OCI-LY1 (cell line): Measurements from ENCODE around the gene EFNA2.

ENCODE experiments used
- H2AFZ ChIP-seq: fragments of 200-600 bp; sonication (generic), shearing (Covaris generic); 2 replicates; pipeline ENCODE4 v1.6.0; 2014; ENCODE audit warnings: antibody characterized with exemption, mild to moderate bottlenecking, low read length
- H3F3A ChIP-seq: fragments of 200-600 bp; sonication (generic), shearing (Covaris generic); 2 replicates; pipeline ENCODE4 v1.6.0; 2014; ENCODE audit warnings: mild to moderate bottlenecking, antibody characterized with exemption, low read length, moderate library complexity; ENCODE audit not compliant: insufficient read depth
- H3K27ac ChIP-seq: fragments of 200-600 bp; sonication (generic); 2 replicates; pipeline ENCODE4 v1.5.1; 2014; ENCODE audit warnings: low read length, mixed run types, mild to moderate bottlenecking, low read depth; ENCODE audit not compliant: poor library complexity, severe bottlenecking
- H3K27me3 ChIP-seq: fragments of 200-600 bp; sonication (generic); 2 replicates; pipeline ENCODE4 v1.6.0; 2014; ENCODE audit warnings: antibody characterized with exemption, mild to moderate bottlenecking, low read length, moderate library complexity; ENCODE audit not compliant: insufficient read depth
- H3K36me3 ChIP-seq: fragments of 200-600 bp; sonication (generic); 2 replicates; pipeline ENCODE4 v1.6.1; 2014; ENCODE audit warnings: mild to moderate bottlenecking, antibody characterized with exemption, low read length, moderate library complexity, mixed read lengths; ENCODE audit not compliant: insufficient read depth
- H3K4me1 ChIP-seq: fragments of 200-600 bp; sonication (generic); 2 replicates; pipeline ENCODE4 v1.5.1; 2014; ENCODE audit warnings: mild to moderate bottlenecking, low read length, moderate library complexity; ENCODE audit not compliant: insufficient read depth, severe bottlenecking
- H3K4me2 ChIP-seq: fragments of 200-600 bp; sonication (generic), shearing (Covaris generic); 2 replicates; pipeline ENCODE4 v1.6.1; 2014; ENCODE audit warnings: low read length
- H3K4me3 ChIP-seq: fragments of 200-600 bp; sonication (generic); 2 replicates; pipeline ENCODE4 v1.5.1; 2014; ENCODE audit warnings: low read length, low read depth, mild to moderate bottlenecking, mixed read lengths; ENCODE audit not compliant: poor library complexity, severe bottlenecking
- H3K79me2 ChIP-seq: fragments of 200-600 bp; shearing (Covaris generic); 2 replicates; pipeline ENCODE4 v1.6.1; 2016; ENCODE audit warnings: mixed run types, low read length, mixed read lengths; ENCODE audit not compliant: insufficient read depth
- H3K9ac ChIP-seq: fragments of 200-600 bp; sonication (generic), shearing (Covaris generic); 2 replicates; pipeline ENCODE4 v1.6.1; 2014; ENCODE audit warnings: mild to moderate bottlenecking, low read length, mixed read lengths
- H3K9me2 ChIP-seq: fragments of 200-600 bp; sonication (generic), shearing (Covaris generic); 2 replicates; pipeline ENCODE4 v1.6.1; 2014; ENCODE audit warnings: low read depth, mild to moderate bottlenecking, low read length, mixed read lengths
- H3K9me3 ChIP-seq: fragments of 200-600 bp; shearing (Covaris generic); 2 replicates; pipeline ENCODE4 v1.6.1; 2014; ENCODE audit warnings: low read length, mixed read lengths
- H4K20me1 ChIP-seq: fragments of 200-600 bp; sonication (generic), shearing (Covaris generic); 2 replicates; pipeline ENCODE4 v1.6.0; 2016; ENCODE audit warnings: mild to moderate bottlenecking, low read length; ENCODE audit not compliant: insufficient read depth
- EZH2 ChIP-seq: fragments of 200-600 bp; sonication (generic), shearing (Covaris generic); IDR thresholded peaks from 2 replicates; pipeline ENCODE4 v1.8.0; 2017; ENCODE audit warnings: borderline replicate concordance, mixed run types, mild to moderate bottlenecking, antibody characterized with exemption, low read length, moderate library complexity, mixed read lengths
- TF ChIP-seq, protein P1 (sequence below): fragments of 200-600 bp; sonication (generic), shearing (Covaris generic); IDR thresholded peaks from 2 replicates; pipeline ENCODE4 v1.5.1; 2017; ENCODE audit warnings: mild to moderate bottlenecking, antibody characterized with exemption, low read length, moderate library complexity, mixed read lengths

Gene EFNA2

DNA sequence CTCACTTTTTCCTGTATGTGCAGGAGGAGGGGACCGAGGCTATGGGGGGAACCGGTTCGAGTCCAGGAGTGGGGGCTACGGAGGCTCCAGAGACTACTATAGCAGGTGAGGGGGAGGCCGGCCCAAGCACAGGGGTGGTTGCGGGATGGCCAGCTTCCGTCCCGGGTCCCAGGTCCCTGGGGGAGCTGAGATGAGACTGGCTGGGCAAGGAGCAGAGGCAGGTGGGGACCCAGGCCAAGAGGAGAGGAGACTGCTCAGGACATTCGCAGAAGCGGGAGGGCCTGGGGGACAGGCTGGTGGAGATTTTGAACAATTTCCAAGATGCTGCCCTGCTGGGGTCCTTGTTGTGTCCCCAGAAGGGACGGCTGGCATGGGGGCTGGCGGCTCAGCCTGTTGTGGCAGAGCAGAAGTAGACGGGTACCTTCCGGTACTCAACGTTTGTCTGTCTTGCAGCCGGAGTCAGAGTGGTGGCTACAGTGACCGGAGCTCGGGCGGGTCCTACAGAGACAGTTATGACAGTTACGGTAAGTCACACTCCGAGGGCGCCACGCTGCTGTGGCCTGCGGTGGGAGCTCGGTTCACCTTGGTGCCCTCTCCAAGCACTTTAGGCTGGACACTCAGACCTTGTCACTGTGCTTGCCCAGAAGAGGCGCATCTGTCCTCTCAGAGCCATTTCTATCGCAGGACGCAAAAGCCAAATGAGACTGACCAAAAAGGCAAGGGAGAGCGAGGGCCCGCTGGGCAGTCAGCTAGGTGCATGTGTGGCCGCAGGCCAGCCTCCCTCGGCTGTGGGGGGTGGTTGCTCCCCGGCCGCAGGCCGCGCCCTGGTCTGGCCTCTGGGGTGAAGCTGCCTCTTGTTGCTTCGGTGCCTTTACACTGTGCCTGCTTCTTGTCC is 13.9 kb upstream of the EFNA2 start:
- Histone ChIP-seq H2AFZ (no peak overlapping the region), H3K9me2 (no peaks in the 10 kb centered on the region), H3F3A (peaks cover 16% of the 10 kb centered on the region), H3K27ac (peak overlapping the region; percentile 76), H3K4me2 (peak overlapping the region; percentile 99), H3K36me3 (peaks cover 58% of the 10 kb centered on the region), H3K27me3 (no peaks in the 10 kb centered on the region), H3K9ac (peak overlapping the region; percentile 91; the same call in 1 of the 2 replicates), H3K9me3 (no peaks in the 10 kb centered on the region), H3K79me2 (peaks cover 16% of the 10 kb centered on the region), H3K4me1 (peaks cover 76% of the 10 kb centered on the region), H4K20me1 (no peaks in the 10 kb centered on the region), H3K4me3 (peak overlapping the region; percentile 93)
- no peak for TF ChIP-seq EZH2
- TF ChIP-seq, protein P1, sequence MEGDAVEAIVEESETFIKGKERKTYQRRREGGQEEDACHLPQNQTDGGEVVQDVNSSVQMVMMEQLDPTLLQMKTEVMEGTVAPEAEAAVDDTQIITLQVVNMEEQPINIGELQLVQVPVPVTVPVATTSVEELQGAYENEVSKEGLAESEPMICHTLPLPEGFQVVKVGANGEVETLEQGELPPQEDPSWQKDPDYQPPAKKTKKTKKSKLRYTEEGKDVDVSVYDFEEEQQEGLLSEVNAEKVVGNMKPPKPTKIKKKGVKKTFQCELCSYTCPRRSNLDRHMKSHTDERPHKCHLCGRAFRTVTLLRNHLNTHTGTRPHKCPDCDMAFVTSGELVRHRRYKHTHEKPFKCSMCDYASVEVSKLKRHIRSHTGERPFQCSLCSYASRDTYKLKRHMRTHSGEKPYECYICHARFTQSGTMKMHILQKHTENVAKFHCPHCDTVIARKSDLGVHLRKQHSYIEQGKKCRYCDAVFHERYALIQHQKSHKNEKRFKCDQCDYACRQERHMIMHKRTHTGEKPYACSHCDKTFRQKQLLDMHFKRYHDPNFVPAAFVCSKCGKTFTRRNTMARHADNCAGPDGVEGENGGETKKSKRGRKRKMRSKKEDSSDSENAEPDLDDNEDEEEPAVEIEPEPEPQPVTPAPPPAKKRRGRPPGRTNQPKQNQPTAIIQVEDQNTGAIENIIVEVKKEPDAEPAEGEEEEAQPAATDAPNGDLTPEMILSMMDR = no peak

DNA sequence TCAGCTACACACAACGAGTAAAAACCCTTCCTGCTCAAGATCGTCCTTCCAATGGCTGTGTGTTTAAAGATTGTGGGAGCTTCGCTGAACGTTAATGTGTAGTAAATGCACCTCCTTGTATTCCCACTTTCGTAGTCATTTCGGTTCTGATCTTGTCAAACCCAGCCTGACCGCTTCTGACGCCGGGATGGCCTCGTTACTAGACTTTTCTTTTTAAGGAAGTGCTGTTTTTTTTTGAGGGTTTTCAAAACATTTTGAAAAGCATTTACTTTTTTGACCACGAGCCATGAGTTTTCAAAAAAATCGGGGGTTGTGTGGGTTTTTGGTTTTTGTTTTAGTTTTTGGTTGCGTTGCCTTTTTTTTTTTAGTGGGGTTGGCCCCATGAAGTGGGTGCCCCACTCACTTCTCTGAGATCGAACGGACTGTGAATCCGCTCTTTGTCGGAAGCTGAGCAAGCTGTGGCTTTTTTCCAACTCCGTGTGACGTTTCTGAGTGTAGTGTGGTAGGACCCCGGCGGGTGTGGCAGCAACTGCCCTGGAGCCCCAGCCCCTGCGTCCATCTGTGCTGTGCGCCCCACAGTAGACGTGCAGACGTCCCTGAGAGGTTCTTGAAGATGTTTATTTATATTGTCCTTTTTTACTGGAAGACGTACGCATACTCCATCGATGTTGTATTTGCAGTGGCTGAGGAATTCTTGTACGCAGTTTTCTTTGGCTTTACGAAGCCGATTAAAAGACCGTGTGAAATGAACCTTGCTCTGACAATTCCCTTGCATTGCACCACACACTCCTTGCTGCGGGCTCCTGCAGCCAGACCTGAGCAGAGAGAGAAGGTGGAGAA is 13.0 kb upstream of the EFNA2 start:
- Histone ChIP-seq H4K20me1 (no peaks in the 10 kb centered on the region), H3K9me3 (no peaks in the 10 kb centered on the region), H3K27ac (peak overlapping the region; percentile 22), H2AFZ (no peak overlapping the region), H3K27me3 (no peaks in the 10 kb centered on the region), H3F3A (peaks cover 16% of the 10 kb centered on the region), H3K4me2 (peak overlapping the region; percentile 99; the same call in 1 of the 2 replicates), H3K36me3 (peaks cover 66% of the 10 kb centered on the region), H3K79me2 (peaks cover 16% of the 10 kb centered on the region), H3K4me1 (peaks cover 73% of the 10 kb centered on the region), H3K4me3 (no peak overlapping the region), H3K9me2 (no peaks in the 10 kb centered on the region), H3K9ac (no peak overlapping the region)
- TF ChIP-seq, protein P1 = no peak
- TF ChIP-seq EZH2 = no peak

DNA sequence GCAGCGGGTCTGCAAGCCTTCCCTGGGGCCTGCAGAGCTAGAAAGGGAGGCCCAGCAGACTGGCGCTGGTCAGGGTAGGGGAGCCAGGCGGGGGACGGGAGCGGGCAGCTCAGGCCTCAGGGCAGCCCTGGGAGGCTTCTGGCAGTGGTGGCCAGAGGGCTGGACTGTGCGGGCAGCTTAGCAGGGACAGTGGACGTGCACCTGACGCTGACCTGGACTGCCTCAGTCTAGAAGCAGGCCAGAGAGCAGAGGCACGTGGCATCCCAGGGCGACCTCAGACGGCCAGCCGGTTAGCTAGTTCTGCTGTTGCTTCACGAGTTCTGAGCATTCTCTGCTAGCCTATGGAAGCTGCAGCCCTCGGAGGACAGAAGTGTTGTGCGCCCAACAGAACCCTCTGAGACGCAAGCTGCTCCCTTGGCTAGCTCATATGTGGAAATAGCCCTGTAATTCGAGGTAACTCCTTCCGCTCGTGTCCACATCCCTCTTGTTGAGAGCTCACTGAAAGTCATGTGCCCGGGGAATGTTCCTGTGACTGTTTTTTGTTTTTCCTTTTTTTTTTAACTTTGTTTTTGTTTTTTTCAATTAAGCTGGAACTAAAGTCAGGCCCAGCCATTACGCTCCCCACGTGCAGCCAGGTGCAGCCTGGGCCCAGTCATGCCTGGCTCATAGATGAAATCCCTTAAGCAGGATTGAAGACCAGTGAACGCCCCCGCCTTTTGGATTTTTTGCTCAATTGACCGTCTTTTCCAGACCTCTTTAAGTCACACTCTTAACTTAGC is 12.2 kb upstream of the EFNA2 start:
- no peaks in the 10 kb centered on the region for H4K20me1 ChIP-seq
- TF ChIP-seq, protein P1 = no peak
- TF ChIP-seq EZH2 = no peak
- H3K9me3 ChIP-seq = no peaks in the 10 kb centered on the region
- peaks cover 16% of the 10 kb centered on the region for H3K79me2 ChIP-seq
- H3K36me3 ChIP-seq = peaks cover 72% of the 10 kb centered on the region
- H3K4me3 ChIP-seq = no peak overlapping the region
- H3K4me1 ChIP-seq = peaks cover 65% of the 10 kb centered on the region
- no peaks in the 10 kb centered on the region for H3K27me3 ChIP-seq
- no peak overlapping the region for H2AFZ ChIP-seq
- H3K9me2 ChIP-seq = no peaks in the 10 kb centered on the region
- H3K4me2 ChIP-seq = no peak overlapping the region
- peaks cover 16% of the 10 kb centered on the region for H3F3A ChIP-seq
- peak overlapping the region; percentile 22 for H3K27ac ChIP-seq
- no peak overlapping the region for H3K9ac ChIP-seq
